SK-N-SH treated with all-trans-retinoic acid at 6 μM for 48 hours (cell line): ENCODE results near the gene GIMAP8.
A peak's percentile ranks its signal among the peaks of the same experiment; 100 is the strongest.

ENCODE experiments used
- ATAC-seq: fragments of 200-7000 bp; cut with Tn5 transposase; 3 replicates; pipeline ENCODE4 v1.9.1; 2020; ENCODE audit warnings: mild to moderate bottlenecking, moderate library complexity
- ARNTL ChIP-seq: fragments of 450-650 bp; formaldehyde crosslinking; IDR thresholded peaks from 2 replicates; pipeline ENCODE4 v1.5.0; 2020; ENCODE audit warnings: low read depth, mild to moderate bottlenecking, moderate library complexity, borderline replicate concordance
- CSDC2 ChIP-seq: fragments of 250-450 bp; sonication (Bioruptor Pico); IDR thresholded peaks from 2 replicates; pipeline ENCODE4 v1.5.0; 2020; ENCODE audit warnings: mild to moderate bottlenecking, moderate library complexity
- GLIS3 ChIP-seq: fragments of 250-450 bp; sonication (Bioruptor Pico); IDR thresholded peaks from 2 replicates; pipeline ENCODE4 v1.5.0; 2020; ENCODE audit warnings: mild to moderate bottlenecking, moderate library complexity
- ISL1 ChIP-seq: fragments of 250-450 bp; sonication (Bioruptor Pico); IDR thresholded peaks from 2 replicates; pipeline ENCODE4 v2.1.2; 2022; ENCODE audit warnings: mild to moderate bottlenecking, moderate library complexity
- OSR1 ChIP-seq: fragments of 250-450 bp; sonication (Bioruptor Pico); IDR thresholded peaks from 2 replicates; pipeline ENCODE4 v1.8.0; 2022; ENCODE audit warnings: moderate library complexity, mild to moderate bottlenecking, inconsistent platforms
- PATZ1 ChIP-seq: fragments of 250-450 bp; sonication (Bioruptor Pico); IDR thresholded peaks from 2 replicates; pipeline ENCODE4 v1.8.0; 2020; ENCODE audit warnings: mild to moderate bottlenecking, moderate library complexity, borderline replicate concordance
- POU6F1 ChIP-seq: fragments of 250-450 bp; sonication (Bioruptor Pico); IDR thresholded peaks from 2 replicates; pipeline ENCODE4 v1.8.0; 2021; ENCODE audit warnings: low read depth, mild to moderate bottlenecking, moderate library complexity, borderline replicate concordance
- PPARA ChIP-seq: fragments of 250-450 bp; sonication (Bioruptor Pico); IDR thresholded peaks from 2 replicates; pipeline ENCODE4 v1.5.0; 2020; ENCODE audit warnings: mild to moderate bottlenecking, borderline replicate concordance
- RARB ChIP-seq: fragments of 250-450 bp; sonication (Bioruptor Pico); IDR thresholded peaks from 2 replicates; pipeline ENCODE4 v1.8.0; 2021; ENCODE audit warnings: mild to moderate bottlenecking, moderate library complexity
- SNAI2 ChIP-seq: fragments of 250-450 bp; sonication (Bioruptor Pico); IDR thresholded peaks from 2 replicates; pipeline ENCODE4 v1.5.0; 2020; ENCODE audit warnings: mild to moderate bottlenecking, moderate library complexity
- TOX ChIP-seq: fragments of 250-450 bp; sonication (Bioruptor Pico); IDR thresholded peaks from 2 replicates; pipeline ENCODE4 v1.8.0; 2021; ENCODE audit warnings: mild to moderate bottlenecking, moderate library complexity, borderline replicate concordance
- ZFP3 ChIP-seq: fragments of 250-450 bp; sonication (Bioruptor Pico); IDR thresholded peaks from 2 replicates; pipeline ENCODE4 v1.5.0; 2020; ENCODE audit warnings: mild to moderate bottlenecking, moderate library complexity
- ZFP30 ChIP-seq: fragments of 450-650 bp; formaldehyde crosslinking; IDR thresholded peaks from 2 replicates; pipeline ENCODE4 v1.5.0; 2022; ENCODE audit warnings: mild to moderate bottlenecking, moderate library complexity
- ZNF565 ChIP-seq: fragments of 450-650 bp; formaldehyde crosslinking; conservative IDR thresholded peaks from 2 replicates; pipeline ENCODE4 v1.5.0; 2020; ENCODE audit warnings: low read depth, mild to moderate bottlenecking, moderate library complexity
- ZNF70 ChIP-seq: fragments of 450-650 bp; formaldehyde crosslinking; IDR thresholded peaks from 2 replicates; pipeline ENCODE4 v1.5.0; 2020; ENCODE audit warnings: mild to moderate bottlenecking, moderate library complexity
- ZNF8 ChIP-seq: fragments of 450-650 bp; formaldehyde crosslinking; IDR thresholded peaks from 2 replicates; pipeline ENCODE4 v1.5.0; 2020; ENCODE audit warnings: mild to moderate bottlenecking, moderate library complexity
- TF ChIP-seq, protein P1 (sequence below): fragments of 250-450 bp; sonication (Bioruptor Pico); IDR thresholded peaks from 2 replicates; pipeline ENCODE4 v1.5.0; 2020; ENCODE audit warnings: mild to moderate bottlenecking, moderate library complexity

The GIMAP8 gene

DNA sequence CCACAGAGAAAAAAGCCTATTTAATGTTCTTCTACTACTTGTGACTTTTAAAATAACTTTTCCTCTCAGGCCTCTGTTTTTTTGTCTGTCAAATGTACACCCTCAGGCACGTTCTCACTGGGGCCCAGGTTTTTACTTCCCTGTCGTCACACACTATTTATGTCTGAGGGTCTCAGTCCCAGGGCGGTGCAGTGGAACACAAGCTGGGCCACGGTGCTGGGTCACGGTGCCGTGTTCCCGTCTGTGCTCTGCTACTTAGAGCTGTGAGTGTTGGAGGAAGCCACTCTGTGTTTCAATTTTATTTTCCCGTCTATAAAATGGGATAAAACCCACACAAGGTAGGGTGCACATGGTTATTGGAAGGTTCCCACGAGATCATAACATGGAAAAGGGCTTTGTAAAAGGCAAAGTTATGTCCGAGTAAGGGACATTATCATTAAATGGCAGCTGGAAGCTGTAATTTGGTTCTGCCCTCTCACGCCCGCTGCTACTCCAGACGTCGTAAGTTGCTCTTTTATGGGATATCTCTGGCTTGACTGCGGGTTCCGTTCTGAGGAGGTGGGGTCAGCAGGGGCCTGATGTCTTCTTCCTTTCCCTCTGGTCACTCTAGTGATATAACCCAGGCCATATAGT is 46.1 kb upstream of the GIMAP8 start:
- no peak for TF ChIP-seq SNAI2 (CRISPR knock-in tag)
- TF ChIP-seq ZNF565 (CRISPR knock-in tag): no peak
- TF ChIP-seq ISL1 (CRISPR knock-in tag): no peak
- no peak for TF ChIP-seq CSDC2
- TF ChIP-seq GLIS3 (CRISPR knock-in tag): no peak
- no peak for TF ChIP-seq ZFP30
- no peak for TF ChIP-seq RARB (CRISPR knock-in tag)
- TF ChIP-seq, protein P1, sequence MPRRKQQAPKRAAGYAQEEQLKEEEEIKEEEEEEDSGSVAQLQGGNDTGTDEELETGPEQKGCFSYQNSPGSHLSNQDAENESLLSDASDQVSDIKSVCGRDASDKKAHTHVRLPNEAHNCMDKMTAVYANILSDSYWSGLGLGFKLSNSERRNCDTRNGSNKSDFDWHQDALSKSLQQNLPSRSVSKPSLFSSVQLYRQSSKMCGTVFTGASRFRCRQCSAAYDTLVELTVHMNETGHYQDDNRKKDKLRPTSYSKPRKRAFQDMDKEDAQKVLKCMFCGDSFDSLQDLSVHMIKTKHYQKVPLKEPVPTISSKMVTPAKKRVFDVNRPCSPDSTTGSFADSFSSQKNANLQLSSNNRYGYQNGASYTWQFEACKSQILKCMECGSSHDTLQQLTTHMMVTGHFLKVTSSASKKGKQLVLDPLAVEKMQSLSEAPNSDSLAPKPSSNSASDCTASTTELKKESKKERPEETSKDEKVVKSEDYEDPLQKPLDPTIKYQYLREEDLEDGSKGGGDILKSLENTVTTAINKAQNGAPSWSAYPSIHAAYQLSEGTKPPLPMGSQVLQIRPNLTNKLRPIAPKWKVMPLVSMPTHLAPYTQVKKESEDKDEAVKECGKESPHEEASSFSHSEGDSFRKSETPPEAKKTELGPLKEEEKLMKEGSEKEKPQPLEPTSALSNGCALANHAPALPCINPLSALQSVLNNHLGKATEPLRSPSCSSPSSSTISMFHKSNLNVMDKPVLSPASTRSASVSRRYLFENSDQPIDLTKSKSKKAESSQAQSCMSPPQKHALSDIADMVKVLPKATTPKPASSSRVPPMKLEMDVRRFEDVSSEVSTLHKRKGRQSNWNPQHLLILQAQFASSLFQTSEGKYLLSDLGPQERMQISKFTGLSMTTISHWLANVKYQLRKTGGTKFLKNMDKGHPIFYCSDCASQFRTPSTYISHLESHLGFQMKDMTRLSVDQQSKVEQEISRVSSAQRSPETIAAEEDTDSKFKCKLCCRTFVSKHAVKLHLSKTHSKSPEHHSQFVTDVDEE (CRISPR knock-in tag): no peak
- TF ChIP-seq OSR1 (CRISPR knock-in tag): no peak
- no peak for TF ChIP-seq PATZ1 (CRISPR knock-in tag)
- TF ChIP-seq ZNF8 (CRISPR knock-in tag): no peak
- no peak for TF ChIP-seq PPARA (CRISPR knock-in tag)
- no peak for TF ChIP-seq TOX (CRISPR knock-in tag)
- TF ChIP-seq ARNTL (CRISPR knock-in tag): no peak
- no peak for TF ChIP-seq POU6F1
- TF ChIP-seq, all 23 proteins: peak for 0
- no peak for ATAC-seq

- TF ChIP-seq CSDC2 (peak; percentile 53; the same call in 1 of the 2 replicates), ZNF565 (CRISPR knock-in tag) (no peak), ZFP3 (CRISPR knock-in tag) (peak; percentile 87), ISL1 (CRISPR knock-in tag) (no peak)
- TF ChIP-seq, protein P1 (CRISPR knock-in tag): peak; percentile 66; the same call in 1 of the 2 replicates
- TF ChIP-seq, all 23 proteins: peak for 3
- ATAC-seq: peak; percentile 93
Observed at GRCh38 chr7:150404805-150405583, 45.4 kb upstream of the GIMAP8 start.

GRCh38 chr7:150405584-150406311 is 44.7 kb upstream of the GIMAP8 start:
- peak; percentile 68 for ATAC-seq
- TF ChIP-seq PATZ1 (CRISPR knock-in tag): peak; percentile 62; the same call in 1 of the 2 replicates
- TF ChIP-seq ZNF70 (CRISPR knock-in tag): 0 out of 2 replicates have a peak, but pooled peaks have one; percentile 17
- no peak for TF ChIP-seq TOX (CRISPR knock-in tag)
- TF ChIP-seq, all 23 proteins: peak for 2
